SU-DHL-6 (cell line): ENCODE data around the gene CREG1.

Experiments used
- CTCF ChIP-seq: fragments of 200-600 bp; sonication (generic); IDR thresholded peaks from one replicate; pipeline ENCODE4 v1.5.1; 2017; ENCODE audit warnings: antibody characterized with exemption, mild to moderate bottlenecking, low read length, moderate library complexity; ENCODE audit not compliant: insufficient read depth, poor library complexity, severe bottlenecking
- EZH2phosphoT487 ChIP-seq: fragments of 200-600 bp; sonication (generic), shearing (Covaris generic); conservative IDR thresholded peaks from 2 replicates; pipeline ENCODE4 v1.6.1; 2018; ENCODE audit warnings: mild to moderate bottlenecking, antibody characterized with exemption, low read length, moderate library complexity, mixed read lengths

- no peak for TF ChIP-seq CTCF
- TF ChIP-seq EZH2phosphoT487, result no peak
Observed at GRCh38 chr1:167546935-167547334, 6.6 kb downstream of the CREG1 start.
